CD4-positive, alpha-beta T cell treated with Interleukin-6 at 100 ng/mL for 8 hours (primary cell): ENCODE measurements around the gene LYAR.
A peak's percentile ranks its signal among the peaks of the same experiment; 100 is the strongest.
"Not testable (repeated sequence)": the region's sequence is repeated elsewhere in the genome, so short reads cannot be mapped to it uniquely, and the experiment has no call there.

ENCODE experiments used
- DNase-seq: peaks from one replicate; pipeline ENCODE4 v3.0.0-alpha.2; 2020; ENCODE audit warnings: mixed read lengths, low spot score

LYAR gene

DNA sequence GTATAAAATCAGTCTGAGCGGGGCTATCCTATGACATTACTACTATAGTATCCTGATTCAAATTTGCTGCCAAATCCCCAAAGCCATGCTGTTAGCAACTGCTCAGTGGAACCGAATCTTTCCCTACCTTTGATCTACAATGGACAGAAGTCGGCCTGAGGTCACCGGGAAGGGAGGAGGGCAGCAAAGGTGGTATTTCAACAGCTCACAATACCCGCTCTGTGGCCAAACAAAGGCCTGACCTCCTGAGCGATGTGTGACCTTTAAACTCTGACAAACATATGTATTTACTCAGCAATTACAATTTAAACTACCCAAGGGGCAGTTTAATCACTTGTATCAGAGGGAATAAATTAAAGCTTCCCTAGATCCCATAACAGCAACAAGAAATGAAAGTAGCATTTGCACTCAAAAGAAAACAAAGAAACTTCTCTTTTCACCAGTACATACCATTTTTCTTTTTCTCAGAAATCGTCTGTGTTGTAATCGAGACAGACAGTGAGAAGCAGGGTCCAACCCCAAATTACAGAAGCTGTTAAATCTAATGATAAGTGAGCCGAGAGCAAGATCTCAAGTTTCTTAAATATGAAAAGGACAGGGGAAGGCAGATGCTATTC is 30.4 kb downstream of the LYAR start:
- DNase-seq, result no peak

DNA sequence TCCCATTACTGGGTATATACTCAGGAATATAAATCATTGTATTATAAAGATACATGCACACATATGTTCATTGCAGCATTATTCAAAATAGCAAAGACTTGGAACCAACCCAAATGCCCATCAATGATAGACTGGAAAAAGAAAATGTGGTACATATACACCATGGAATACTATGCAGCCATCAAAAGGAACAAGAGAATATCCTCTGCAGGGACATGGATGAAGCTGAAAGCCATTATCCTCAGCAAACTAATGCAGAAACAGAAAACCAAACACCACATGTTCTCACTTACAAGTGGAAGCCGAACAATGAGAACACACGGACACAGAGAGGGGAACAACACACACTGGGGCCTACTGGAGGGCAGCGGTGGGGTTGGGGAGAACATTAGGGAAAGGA is 32.2 kb downstream of the LYAR start:
- not testable (repeated sequence) for DNase-seq

DNA sequence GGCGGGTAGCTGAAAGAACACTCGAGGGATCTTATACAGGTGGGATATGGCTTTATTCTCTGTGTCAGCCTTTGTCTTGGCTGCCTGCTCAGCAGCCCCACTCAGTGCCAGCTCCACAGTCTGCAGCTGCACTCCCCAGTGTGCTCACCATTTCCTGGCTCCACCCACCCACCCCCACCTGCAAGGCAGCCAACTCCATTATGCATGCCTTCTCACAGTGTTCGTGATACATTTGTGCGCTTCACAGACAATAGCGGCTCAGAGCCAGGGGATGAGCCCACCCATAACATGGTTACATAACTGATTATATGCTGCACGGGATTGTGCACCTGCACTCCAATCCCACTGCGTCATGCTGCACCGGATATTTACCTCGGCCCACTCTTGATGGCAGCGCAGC is 33.2 kb downstream of the LYAR start:
- DNase-seq, result no peak

- DNase-seq, result no peak
These were observed 35.3 kb downstream of the LYAR start for GRCh38 chr4:4254666-4255065.

GRCh38 chr4:4254199-4254598 is 35.8 kb downstream of the LYAR start:
- DNase-seq, result no peak

DNA sequence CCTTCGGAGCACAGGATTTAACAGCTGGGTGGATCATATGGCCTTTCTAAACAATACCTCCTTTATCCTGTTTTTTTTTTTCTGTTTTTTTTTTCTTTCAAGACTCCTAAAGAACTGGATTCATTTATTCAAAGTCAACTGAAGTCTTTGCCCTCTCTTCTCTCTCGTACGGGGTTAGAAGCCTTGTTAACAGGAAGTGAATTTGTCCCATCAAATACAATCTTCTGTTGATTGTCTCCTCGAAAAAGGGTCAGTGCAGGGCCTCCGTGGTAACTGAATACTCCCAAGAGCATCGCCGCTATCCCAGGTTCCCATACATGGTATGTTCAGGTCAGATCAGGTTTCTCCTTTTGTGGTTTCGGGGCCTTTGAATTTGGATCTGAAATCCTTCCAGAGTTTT is 40.1 kb downstream of the LYAR start:
- no peak for DNase-seq

- DNase-seq, result not testable (repeated sequence)
These were observed 40.6 kb downstream of the LYAR start for GRCh38 chr4:4249342-4249741.

- DNase-seq, result no peak
These were observed 41.1 kb downstream of the LYAR start for GRCh38 chr4:4248885-4249203.

DNA sequence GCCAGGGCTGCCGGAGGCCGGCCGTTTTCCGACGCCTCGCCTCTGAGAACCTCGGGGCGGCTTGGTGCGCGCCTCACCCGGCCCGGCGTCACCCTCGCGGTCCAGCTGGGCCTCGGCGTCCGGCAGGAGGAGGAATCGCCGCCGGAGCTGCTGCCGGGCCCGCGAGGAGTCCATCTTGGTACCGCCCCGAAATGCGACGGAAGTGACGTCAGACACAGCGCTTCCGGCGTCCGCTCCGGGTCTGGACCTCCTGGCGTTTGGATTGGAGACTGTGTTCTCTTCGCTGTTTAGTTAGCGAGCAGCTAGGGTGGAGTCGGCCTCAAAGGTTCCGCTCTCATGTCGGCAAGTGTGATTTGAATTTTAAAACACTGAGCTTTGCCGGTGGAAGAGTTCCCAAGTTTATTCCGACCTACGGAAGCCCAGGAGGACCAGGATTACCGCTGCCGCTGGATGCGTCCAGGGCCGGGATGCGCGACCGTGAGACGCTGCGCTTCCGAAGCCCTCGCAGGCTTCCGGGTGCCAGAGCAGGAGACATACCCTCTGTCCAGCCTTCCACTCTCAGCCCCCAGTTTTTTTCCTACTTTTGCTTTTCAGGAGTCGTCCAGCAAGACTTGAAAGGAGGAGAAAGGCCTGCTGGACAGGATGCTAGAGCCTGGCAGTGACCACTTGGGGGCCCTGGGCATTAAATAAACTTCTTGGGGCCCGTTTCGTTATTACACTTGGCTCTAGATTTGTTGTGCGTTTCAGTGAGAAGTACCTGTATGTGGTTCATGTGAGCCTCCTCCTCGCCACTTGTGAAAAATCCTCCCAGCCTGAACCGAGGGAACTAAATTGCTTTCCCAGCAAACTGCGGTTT is 41.7 kb downstream of the LYAR start, which contains the start of gene TMEM128:
Gene TMEM128 (minus strand): TSS at position 195 of the 856 bp plus-strand sequence. CDS start 21 bp downstream, at position 174.
- DNase-seq, result peak; percentile 90

- no peak for DNase-seq
These were observed 42.3 kb downstream of the LYAR start for GRCh38 chr4:4247696-4248028.

GRCh38 chr4:4245172-4245571 is 44.8 kb downstream of the LYAR start:
- no peak for DNase-seq

- not testable (repeated sequence) for DNase-seq
These were observed 50.4 kb downstream of the LYAR start for GRCh38 chr4:4239551-4239950.

- no peak for DNase-seq
These were observed 56.3 kb downstream of the LYAR start for GRCh38 chr4:4233610-4234009.

DNA sequence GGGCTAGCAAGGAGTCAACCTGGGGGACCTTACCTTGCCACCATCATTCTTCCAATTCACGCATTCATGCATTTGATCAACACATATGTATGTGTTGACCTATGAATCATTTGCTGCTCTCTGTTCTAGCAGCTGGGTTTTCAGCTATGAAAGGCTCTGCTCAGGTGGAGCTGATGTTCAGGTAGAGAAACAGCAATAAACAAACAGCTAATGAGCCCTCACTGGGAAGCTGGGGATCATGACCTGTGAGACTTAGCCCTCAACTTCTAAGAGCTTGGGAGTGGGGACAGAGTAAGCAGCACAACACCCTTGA is 61.6 kb downstream of the LYAR start:
- DNase-seq, result no peak

DNA sequence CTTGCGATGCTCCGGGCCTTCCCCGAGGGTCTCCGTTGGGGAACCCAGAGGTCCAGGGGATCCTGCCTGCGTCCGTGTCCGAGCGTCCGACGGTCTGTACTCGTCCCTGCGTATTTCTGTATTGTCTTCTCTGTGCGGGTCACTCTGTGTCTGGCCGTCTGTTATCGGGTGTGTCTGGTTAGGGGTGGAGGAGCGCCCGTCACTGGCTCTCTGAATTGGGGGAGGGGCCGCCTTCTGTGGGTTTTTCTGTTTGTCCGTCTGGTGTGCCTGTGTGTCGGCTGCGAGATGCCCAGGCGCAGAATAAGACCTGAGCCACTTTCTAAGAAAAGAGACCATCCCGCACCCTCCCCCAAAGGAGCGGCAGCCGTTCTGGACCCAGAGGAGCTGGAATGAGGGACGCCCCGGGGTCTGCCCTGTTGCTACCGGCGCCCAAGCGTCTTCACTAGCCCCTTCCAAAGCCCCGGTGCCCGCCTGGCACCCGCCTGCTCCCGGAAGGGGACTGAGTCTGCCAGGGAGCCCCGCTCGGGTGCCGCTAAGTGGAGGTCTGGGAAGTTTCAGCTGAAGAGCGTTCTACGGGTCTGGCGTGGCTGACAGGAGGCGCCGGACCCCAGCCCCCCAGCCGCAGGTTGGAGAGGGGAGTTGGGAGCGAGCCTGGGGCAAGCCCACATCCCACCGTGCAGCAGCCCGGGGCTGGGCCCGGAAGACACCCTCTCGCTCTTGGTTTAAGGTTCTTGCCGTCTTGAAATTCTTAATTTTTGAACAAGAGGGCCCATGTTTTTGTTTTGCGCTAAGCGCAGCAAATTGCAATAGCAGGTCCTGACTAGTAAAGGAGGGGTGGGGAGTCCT is 62.2 kb downstream of the LYAR start:
- DNase-seq, result no peak

DNA sequence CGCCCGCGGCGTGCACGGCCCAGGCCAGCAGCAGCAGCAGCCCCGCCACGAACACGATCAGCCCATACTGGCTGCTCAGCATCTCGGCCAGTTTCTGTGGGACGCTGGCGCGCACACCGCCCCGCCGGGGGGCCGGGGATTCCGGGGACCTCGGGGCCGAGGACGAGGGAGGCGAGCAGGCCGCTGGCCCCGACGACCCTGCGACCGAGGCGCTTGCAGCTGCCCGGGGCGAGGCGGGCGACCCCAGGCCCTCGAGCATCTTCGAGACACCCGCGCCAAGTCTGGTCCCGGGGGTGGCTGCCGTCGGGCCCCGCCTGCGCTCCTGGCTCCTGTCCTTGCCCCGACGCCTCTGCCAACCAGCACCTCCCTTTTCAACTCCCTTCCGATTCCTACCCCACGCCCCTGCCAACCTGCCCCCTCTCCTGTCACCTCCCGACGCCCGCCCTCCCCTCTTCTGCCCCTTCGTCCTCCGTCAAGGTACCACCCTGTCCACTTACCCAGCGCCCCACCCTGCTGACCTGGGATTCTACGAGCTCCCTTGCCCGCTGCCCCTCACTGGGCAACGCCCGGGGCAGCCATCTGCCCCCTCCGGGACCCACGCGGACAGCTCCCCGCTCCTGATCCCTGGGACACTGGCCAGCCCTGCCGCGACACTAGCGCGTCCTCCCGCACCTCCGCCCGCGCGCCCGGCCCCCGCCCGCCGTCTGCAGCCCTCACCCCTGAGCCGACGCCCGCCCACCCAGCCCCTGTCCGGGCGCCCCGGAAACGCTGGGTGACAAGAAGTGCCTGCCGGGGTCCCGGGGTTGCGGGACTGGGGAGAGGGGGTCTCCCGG is 63.1 kb downstream of the LYAR start, which contains the start of gene OTOP1:
Gene OTOP1 (minus strand): TSS at position 324 of the 833 bp plus-strand sequence. CDS start 65 bp downstream, at position 259.
- no peak for DNase-seq

GRCh38 chr4:4225915-4226605 is 63.9 kb downstream of the LYAR start:
- no peak for DNase-seq
